Central memory CD4-positive, alpha-beta T cell (primary cell): ENCODE data around the gene MPPED2.

Source experiments
- DNase-seq: peaks from one replicate; pipeline ENCODE4 v3.0.0; 2022

Gene MPPED2

GRCh38 chr11:30406978-30407762 lies 179.0 kb downstream of the MPPED2 start:
- no peak for DNase-seq

GRCh38 chr11:30405385-30405784 lies 180.8 kb downstream of the MPPED2 start:
- no peak for DNase-seq

- DNase-seq: no peak
Measured at GRCh38 chr11:30404136-30404535, 182.0 kb downstream of the MPPED2 start.

- no peak for DNase-seq
Measured at GRCh38 chr11:30395751-30396150, 190.4 kb downstream of the MPPED2 start.

GRCh38 chr11:30393012-30393411 lies 193.1 kb downstream of the MPPED2 start:
- DNase-seq: no peak

- DNase-seq: no peak
Measured at GRCh38 chr11:30392221-30392784, 193.8 kb downstream of the MPPED2 start.

GRCh38 chr11:30388957-30389356 lies 197.2 kb downstream of the MPPED2 start:
- no peak for DNase-seq

- no peak for DNase-seq
Measured at GRCh38 chr11:30387891-30388861, 198.0 kb downstream of the MPPED2 start.

GRCh38 chr11:30381879-30382278 lies 204.3 kb downstream of the MPPED2 start:
- no peak for DNase-seq

GRCh38 chr11:30380846-30381245 lies 205.3 kb downstream of the MPPED2 start:
- no peak for DNase-seq

GRCh38 chr11:30377347-30377746 lies 208.8 kb downstream of the MPPED2 start:
- no peak for DNase-seq

- no peak for DNase-seq
Measured at GRCh38 chr11:30370164-30370563, 216.0 kb downstream of the MPPED2 start.

GRCh38 chr11:30368394-30368793 lies 217.8 kb downstream of the MPPED2 start:
- no peak for DNase-seq

- DNase-seq: no peak
Measured at GRCh38 chr11:30365793-30366517, 220.2 kb downstream of the MPPED2 start.

GRCh38 chr11:30364837-30365482 lies 221.2 kb downstream of the MPPED2 start:
- no peak for DNase-seq

GRCh38 chr11:30364139-30364836 lies 221.9 kb downstream of the MPPED2 start:
- DNase-seq: no peak

- no peak for DNase-seq
Measured at GRCh38 chr11:30360741-30361140, 225.4 kb downstream of the MPPED2 start.
